H9 (cell line): ENCODE measurements around the gene CFAP65. TPM values are rescaled to one million over a fixed set of nuclear protein-coding genes. Genes with fewer than 3 reads are reported as not detected.

ENCODE experiments used
- DNase-seq: peaks from one replicate; pipeline ENCODE4 v3.0.0-alpha.2; 2017
- H2AFZ ChIP-seq: one replicate; pipeline ENCODE4 v1.6.1; 2013; ENCODE audit warnings: mild to moderate bottlenecking, low read length, control low read depth, moderate library complexity
- H2AK5ac ChIP-seq: 2 replicates; pipeline ENCODE4 v1.6.1; 2013; ENCODE audit warnings: low read length, control low read depth, mixed read lengths; ENCODE audit not compliant: insufficient read length
- H2BK120ac ChIP-seq: one replicate; pipeline ENCODE4 v1.6.1; 2013; ENCODE audit warnings: low read depth, mild to moderate bottlenecking, low read length, control low read depth, inconsistent platforms; ENCODE audit not compliant: poor library complexity, severe bottlenecking
- H2BK12ac ChIP-seq: 2 replicates; pipeline ENCODE4 v1.6.1; 2013; ENCODE audit warnings: low read length, control low read depth, mixed read lengths, low read depth; ENCODE audit not compliant: insufficient read length
- H2BK15ac ChIP-seq: 2 replicates; pipeline ENCODE4 v1.6.1; 2013; ENCODE audit warnings: low read depth, low read length, control low read depth
- H2BK20ac ChIP-seq: one replicate; pipeline ENCODE4 v1.6.1; 2013; ENCODE audit warnings: low read depth, mild to moderate bottlenecking, low read length, control low read depth, inconsistent platforms; ENCODE audit not compliant: poor library complexity, severe bottlenecking
- H2BK5ac ChIP-seq: 2 replicates; pipeline ENCODE4 v1.6.1; 2013; ENCODE audit warnings: low read length, control low read depth, mixed read lengths; ENCODE audit not compliant: insufficient read length
- H3K14ac ChIP-seq: 2 replicates; pipeline ENCODE4 v1.6.1; 2013; ENCODE audit warnings: low read length, control low read depth; ENCODE audit not compliant: insufficient read depth
- H3K18ac ChIP-seq: 2 replicates; pipeline ENCODE4 v1.6.1; 2013; ENCODE audit warnings: low read depth, mild to moderate bottlenecking, mixed read lengths, low read length, control low read depth; ENCODE audit not compliant: insufficient read length
- H3K23ac ChIP-seq: 2 replicates; pipeline ENCODE4 v1.6.1; 2013; ENCODE audit warnings: low read length, control low read depth, mixed read lengths, low read depth; ENCODE audit not compliant: insufficient read length
- H3K23me2 ChIP-seq: 2 replicates; pipeline ENCODE4 v1.6.1; 2013; ENCODE audit warnings: low read depth, mild to moderate bottlenecking, mixed read lengths, low read length, control low read depth; ENCODE audit not compliant: insufficient read length, poor library complexity, severe bottlenecking
- H3K27ac ChIP-seq: 2 replicates; pipeline ENCODE4 v1.5.1; 2013; ENCODE audit warnings: low read length, control low read depth, mixed read lengths, low read depth; ENCODE audit not compliant: insufficient read length
- H3K27me3 ChIP-seq: 2 replicates; pipeline ENCODE4 v1.6.1; 2013; ENCODE audit warnings: low read length, control low read depth, inconsistent platforms; ENCODE audit not compliant: insufficient read depth
- H3K4ac ChIP-seq: 2 replicates; pipeline ENCODE4 v1.6.1; 2013; ENCODE audit warnings: low read depth, mild to moderate bottlenecking, control low read depth, inconsistent platforms, low read length, moderate library complexity
- H3K4me1 ChIP-seq: 2 replicates; pipeline ENCODE4 v1.6.1; 2013; ENCODE audit warnings: low read length, control low read depth, inconsistent platforms; ENCODE audit not compliant: insufficient read depth
- H3K4me2 ChIP-seq: 2 replicates; pipeline ENCODE4 v1.6.1; 2013; ENCODE audit warnings: low read length, control low read depth, mixed read lengths; ENCODE audit not compliant: insufficient read length, insufficient read depth
- H3K56ac ChIP-seq: 2 replicates; pipeline ENCODE4 v1.6.1; 2013; ENCODE audit warnings: low read depth, mild to moderate bottlenecking, mixed read lengths, low read length, control low read depth; ENCODE audit not compliant: insufficient read length
- H3K79me1 ChIP-seq: 2 replicates; pipeline ENCODE4 v1.6.1; 2013; ENCODE audit warnings: low read depth, mild to moderate bottlenecking, moderate library complexity, low read length, control low read depth, inconsistent platforms; ENCODE audit not compliant: insufficient read depth, poor library complexity, severe bottlenecking
- H3K79me2 ChIP-seq: 2 replicates; pipeline ENCODE4 v1.6.1; 2013; ENCODE audit warnings: low read length, control low read depth, inconsistent platforms; ENCODE audit not compliant: insufficient read depth
- H3K9ac ChIP-seq: 2 replicates; pipeline ENCODE4 v1.6.1; 2013; ENCODE audit warnings: low read length, control low read depth, mixed read lengths; ENCODE audit not compliant: insufficient read length; ENCODE audit errors: extremely low read depth
- H3K9me3 ChIP-seq: one replicate; pipeline ENCODE4 v1.6.1; 2013; ENCODE audit warnings: low read depth, low read length, inconsistent platforms; ENCODE audit not compliant: control insufficient read depth
- H3T11ph ChIP-seq: one replicate; pipeline ENCODE4 v1.6.1; 2013; ENCODE audit warnings: mild to moderate bottlenecking, low read length, control low read depth, inconsistent platforms
- H4K20me1 ChIP-seq: one replicate; pipeline ENCODE4 v1.6.1; 2013; ENCODE audit not compliant: control insufficient read depth, insufficient read length, insufficient read depth
- H4K5ac ChIP-seq: 2 replicates; pipeline ENCODE4 v1.6.1; 2013; ENCODE audit warnings: low read depth, mild to moderate bottlenecking, mixed read lengths, low read length, control low read depth; ENCODE audit not compliant: insufficient read length
- H4K8ac ChIP-seq: replicated peaks from 2 replicates; pipeline ENCODE4 v1.6.1; 2013; ENCODE audit warnings: low read length, control low read depth, mixed read lengths, low read depth; ENCODE audit not compliant: insufficient read length
- H4K91ac ChIP-seq: 2 replicates; pipeline ENCODE4 v1.6.1; 2013; ENCODE audit warnings: low read depth, mild to moderate bottlenecking, moderate library complexity, mixed read lengths, low read length, control low read depth; ENCODE audit not compliant: insufficient read length
- H3K27ac Mint-ChIP-seq, 3 experiments: 2 replicates in 2 of 3; 3 replicates in 1 of 3; pipeline ENCODE4 v1.8.0; 2020 to 2021; ENCODE audit warnings: mixed read lengths in 3 of 3, mild to moderate bottlenecking in 1 of 3, moderate library complexity in 1 of 3
- H3K27me3 Mint-ChIP-seq: 2 replicates; pipeline ENCODE4 v1.8.0; 2021; ENCODE audit warnings: low read depth, mild to moderate bottlenecking, moderate library complexity, mixed read lengths
- H3K36me3 Mint-ChIP-seq, 3 experiments: 2 replicates in 2 of 3; 3 replicates in 1 of 3; pipeline ENCODE4 v1.8.0; 2020 to 2021; ENCODE audit warnings: low read depth in 3 of 3, mixed read lengths in 3 of 3; ENCODE audit not compliant: insufficient read depth in 1 of 3
- H3K4me1 Mint-ChIP-seq, 2 experiments: 2 replicates each; pipeline ENCODE4 v1.8.0; 2020; ENCODE audit warnings: mixed read lengths in 2 of 2
- H3K4me3 Mint-ChIP-seq, 2 experiments: 2 replicates in 1 of 2; 3 replicates in 1 of 2; pipeline ENCODE4 v1.8.0; 2020 to 2021; ENCODE audit warnings: mild to moderate bottlenecking in 2 of 2, mixed read lengths in 2 of 2, moderate library complexity in 1 of 2
- H3K9me3 Mint-ChIP-seq, 2 experiments: 2 replicates in 1 of 2; 3 replicates in 1 of 2; pipeline ENCODE4 v1.8.0; 2020; ENCODE audit warnings: mild to moderate bottlenecking in 2 of 2, mixed read lengths in 2 of 2, moderate library complexity in 1 of 2
- CTCF ChIP-seq: fragments of 200-600 bp; sonication (generic); conservative IDR thresholded peaks from 3 replicates; pipeline ENCODE4 v1.8.0; 2021; ENCODE audit warnings: antibody characterized with exemption, mild to moderate bottlenecking
- WGBS: extraction: QIAGEN DNeasy Blood & Tissue Kit; methylation state at CpG from one replicate; pipeline ENCODE4 v1.1.7; 2013; ENCODE audit warnings: missing lambda C conversion rate, low lambda C conversion rate, mixed read lengths; ENCODE audit not compliant: insufficient read length; ENCODE audit errors: extremely low coverage; 5-methylcytosine and 5-hydroxymethylcytosine counted together
- total RNA-seq: library from RNA; stranded (reverse); gene quantifications from 2 replicates; pipeline ENCODE4 v1.2.1, GENCODE V29; 2021

Gene CFAP65
- total RNA-seq, 1 experiment from 2014 or later, result 0.20 TPM

- Histone ChIP-seq H3K9me3 (no peaks in the 10 kb centered on the region), H3K27me3 (no peaks in the 10 kb centered on the region), H3K4ac (no peak overlapping the region), H3K79me1 (no peaks in the 10 kb centered on the region), H2BK120ac (no peak overlapping the region), H2BK15ac (no peak overlapping the region), H2BK12ac (no peak overlapping the region), H3T11ph (no peak overlapping the region), H3K27ac (no peak overlapping the region), H3K23me2 (no peaks in the 10 kb centered on the region), H4K5ac (no peak overlapping the region), H4K8ac (no peak overlapping the region), H3K4me1 (no peaks in the 10 kb centered on the region; the same call in 1 of the 2 replicates), H2AFZ (no peak overlapping the region), H2BK20ac (no peak overlapping the region), H2BK5ac (no peak overlapping the region), H3K9ac (no peak overlapping the region), H3K4me2 (no peak overlapping the region), H4K20me1 (no peaks in the 10 kb centered on the region), H3K23ac (no peak overlapping the region), H3K56ac (no peak overlapping the region), H3K14ac (no peak overlapping the region), H4K91ac (no peak overlapping the region), H3K18ac (no peak overlapping the region), H2AK5ac (no peak overlapping the region), H3K79me2 (no peaks in the 10 kb centered on the region)
- Mint-ChIP-seq H3K9me3 (peaks cover 0 to 3% of the 10 kb centered on the region in 2 experiments; a peak in 2 of 5 replicates), H3K27me3 (no peaks in the 10 kb centered on the region), H3K4me1 (peaks cover 11% of the 10 kb centered on the region in 2 experiments), H3K4me3 (no peak overlapping the region), H3K36me3 (peaks cover 0 to 1% (median 0%) of the 10 kb centered on the region in 3 experiments; a peak in 1 of 7 replicates), H3K27ac (no peak overlapping the region)
- no peak for TF ChIP-seq CTCF
- no peak for DNase-seq
- WGBS, result no CpG with 5 or more reads among the region's 1 CpG
These were observed 46.5 kb upstream of the CFAP65 start for GRCh38 chr2:219087848-219088247.
